ENCODE measurements around the gene MAOA. TPM values are rescaled to one million over a fixed set of nuclear protein-coding genes. Genes with fewer than 3 reads are reported as not detected.
A peak's percentile ranks its signal among the peaks of the same experiment; 100 is the strongest.

Gene MAOA
- total and polyA plus RNA-seq, 2 of the 13 experiments (the other 11 are each of a cell fraction or from before 2014, with no cell fraction given), result 13.4 to 14.7 TPM

GRCh38 chrX:43656005-43656494, at the start of gene MAOA (continued):
- TF ChIP-seq ZNF687 (CRISPR knock-in tag; IDR thresholded peaks at IDR 0.05) (peak; percentile 65), PHF8 (CRISPR knock-in tag; IDR thresholded peaks at IDR 0.05) (no peak), KDM3A (CRISPR knock-in tag; IDR thresholded peaks at IDR 0.05; ENCODE audit: low read depth) (no peak), ASH2L (IDR thresholded peaks at IDR 0.05; ENCODE audit: insufficient read length, low read depth, low read length) (no peak), DRAP1 (CRISPR knock-in tag; IDR thresholded peaks at IDR 0.05) (0 out of 2 replicates have a peak, but pooled peaks have one; percentile 40), CENPBD1 (CRISPR knock-in tag; IDR thresholded peaks at IDR 0.05; ENCODE audit: borderline replicate concordance, low read depth) (no peak), GABPB1 (CRISPR knock-in tag; IDR thresholded peaks at IDR 0.05) (0 out of 2 replicates have a peak, but pooled peaks have one; percentile 18), HMG20A (CRISPR knock-in tag; IDR thresholded peaks at IDR 0.05; ENCODE audit: borderline replicate concordance) (no peak), HNRNPLL (IDR thresholded peaks at IDR 0.05; ENCODE audit: low read depth, low read length, poor library complexity, severe bottlenecking) (no peak), USF2 (IDR thresholded peaks at IDR 0.05; ENCODE audit: low read depth, low read length) (no peak), USF2 (CRISPR knock-in tag; IDR thresholded peaks at IDR 0.05; ENCODE audit: borderline replicate concordance) (no peak), MBD4 (IDR thresholded peaks at IDR 0.05; ENCODE audit: borderline replicate concordance, low read length) (no peak), ZNF7 (CRISPR knock-in tag; IDR thresholded peaks at IDR 0.05) (no peak), SMAD9 (CRISPR knock-in tag; IDR thresholded peaks at IDR 0.05) (no peak), TAF1 (CRISPR knock-in tag; IDR thresholded peaks at IDR 0.05) (peak; percentile 29; the same call in 1 of the 2 replicates), HDAC1 (CRISPR knock-in tag; IDR thresholded peaks at IDR 0.05) (0 out of 2 replicates have a peak, but pooled peaks have one; percentile 25), ZSCAN20 (CRISPR knock-in tag; IDR thresholded peaks at IDR 0.05; ENCODE audit: borderline replicate concordance) (no peak), XRCC5 (optimal IDR thresholded peaks at IDR 0.05; ENCODE audit: low read length) (no peak), TFDP1 (CRISPR knock-in tag; IDR thresholded peaks at IDR 0.05; ENCODE audit: borderline replicate concordance) (no peak), HNRNPK (IDR thresholded peaks at IDR 0.05; ENCODE audit: low read depth, low read length, poor library complexity, severe bottlenecking) (no peak), ZNF790 (CRISPR knock-in tag; IDR thresholded peaks at IDR 0.05; ENCODE audit: borderline replicate concordance) (no peak)
